Upper lobe of left lung (tissue), 6 donors: ENCODE measurements around the gene MRPL44. TPM values are rescaled to one million over a fixed set of nuclear protein-coding genes. Genes with fewer than 3 reads are reported as not detected.

ENCODE experiments used
- ATAC-seq, 2 donors: fragments of 200-7000 bp; cut with Tn5 transposase; one replicate each; pipeline ENCODE4 v1.9.1; 2022; ENCODE audit warnings: mild to moderate bottlenecking in 2 of 2, moderate library complexity in 2 of 2; ENCODE audit not compliant: low FRiP score in 2 of 2
- DNase-seq, 2 donors: peaks; one replicate each; pipeline ENCODE4 v3.0.0-alpha.2; 2019 to 2020
- H3K27ac ChIP-seq, 4 donors: fragments of 200-600 bp; sonication (generic); one replicate each; pipeline ENCODE4 v1.5.1; 2016 to 2019
- H3K27me3 ChIP-seq, 4 donors: fragments of 200-600 bp; sonication (generic); one replicate each; pipeline ENCODE4 v1.5.1; 2017 to 2019
- H3K36me3 ChIP-seq, 4 donors: fragments of 200-600 bp; sonication (generic); one replicate each; pipeline ENCODE4 v1.5.1; 2016 to 2019
- H3K4me1 ChIP-seq, 4 donors: fragments of 200-600 bp; sonication (generic); one replicate each; pipeline ENCODE4 v1.5.1; 2018 to 2019
- H3K4me3 ChIP-seq, 4 donors: fragments of 200-600 bp; sonication (generic); one replicate each; pipeline ENCODE4 v1.5.1; 2017 to 2019; ENCODE audit warnings: mild to moderate bottlenecking in 2 of 4, moderate library complexity in 1 of 4
- H3K9me3 ChIP-seq, 4 donors: fragments of 200-600 bp; sonication (generic); one replicate each; pipeline ENCODE4 v1.5.1; 2018 to 2019
- EP300 ChIP-seq, 4 donors: sonication (generic); formaldehyde crosslinking; IDR thresholded peaks; one replicate each; pipeline ENCODE4 v1.5.1; 2017; ENCODE audit warnings: antibody characterized with exemption in 4 of 4, control low read depth in 2 of 4
- POLR2A ChIP-seq, 4 donors: fragments of 450-650 bp; IDR thresholded peaks; one replicate each; pipeline ENCODE4 v1.5.1; 2016 to 2017; ENCODE audit warnings: antibody characterized with exemption in 4 of 4, mild to moderate bottlenecking in 2 of 4
- POLR2AphosphoS5 ChIP-seq, 2 donors: sonication (generic); formaldehyde crosslinking; IDR thresholded peaks; one replicate each; pipeline ENCODE4 v1.5.1; 2017; ENCODE audit warnings: antibody characterized with exemption in 2 of 2
- WGBS, 2 donors: methylation state at CpG; one replicate each; pipeline ENCODE4 v1.1.5; 2017 to 2018; 5-methylcytosine and 5-hydroxymethylcytosine counted together
- total RNA-seq, 6 donors: library from RNA; depleted of rRNA in 4 of 6; stranded (reverse); fragments of >200 nt in 4 of 6; gene quantifications; one replicate each; pipeline versions ENCODE4 v1.1.0 to v1.2.1, GENCODE V29; 2016 to 2021
- TF ChIP-seq, protein P1 (sequence below), 6 experiments: fragments of 450-650 bp in 4 of 6; fragments of 200-600 bp in 2 of 6; sonication (generic) in 2 of 6; IDR thresholded peaks; one replicate each; pipeline ENCODE4 v1.5.1; 2016 to 2019; ENCODE audit warnings: antibody characterized with exemption in 6 of 6
- donor health status: DM: no; HTN: no; CAD: no; lungs with moderate emphysema.
- donor health status: DM: no; HTN: yes; CAD: no; lungs with severe emphysema.

Gene MRPL44
- total RNA-seq, 6 donors from 2014 or later, result 7.9 to 24.4 (median 22.5) TPM

- H3K27me3 ChIP-seq, result no peaks in the 10 kb centered on the region
- WGBS, 2 donors, result 77 to 80% methylated on average over 6 to 7 of the region's 7 CpGs
- no peak overlapping the region for H3K4me3 ChIP-seq
- H3K27ac ChIP-seq, result no peak overlapping the region
- H3K36me3 ChIP-seq, result no peaks in the 10 kb centered on the region
- H3K9me3 ChIP-seq, result no peaks in the 10 kb centered on the region
- no peak for DNase-seq
- TF ChIP-seq POLR2AphosphoS5 (IDR thresholded peaks at IDR 0.05) (no peak), EP300 (IDR thresholded peaks at IDR 0.05) (no peak), POLR2A (IDR thresholded peaks at IDR 0.05) (no peak)
- TF ChIP-seq, protein P1, sequence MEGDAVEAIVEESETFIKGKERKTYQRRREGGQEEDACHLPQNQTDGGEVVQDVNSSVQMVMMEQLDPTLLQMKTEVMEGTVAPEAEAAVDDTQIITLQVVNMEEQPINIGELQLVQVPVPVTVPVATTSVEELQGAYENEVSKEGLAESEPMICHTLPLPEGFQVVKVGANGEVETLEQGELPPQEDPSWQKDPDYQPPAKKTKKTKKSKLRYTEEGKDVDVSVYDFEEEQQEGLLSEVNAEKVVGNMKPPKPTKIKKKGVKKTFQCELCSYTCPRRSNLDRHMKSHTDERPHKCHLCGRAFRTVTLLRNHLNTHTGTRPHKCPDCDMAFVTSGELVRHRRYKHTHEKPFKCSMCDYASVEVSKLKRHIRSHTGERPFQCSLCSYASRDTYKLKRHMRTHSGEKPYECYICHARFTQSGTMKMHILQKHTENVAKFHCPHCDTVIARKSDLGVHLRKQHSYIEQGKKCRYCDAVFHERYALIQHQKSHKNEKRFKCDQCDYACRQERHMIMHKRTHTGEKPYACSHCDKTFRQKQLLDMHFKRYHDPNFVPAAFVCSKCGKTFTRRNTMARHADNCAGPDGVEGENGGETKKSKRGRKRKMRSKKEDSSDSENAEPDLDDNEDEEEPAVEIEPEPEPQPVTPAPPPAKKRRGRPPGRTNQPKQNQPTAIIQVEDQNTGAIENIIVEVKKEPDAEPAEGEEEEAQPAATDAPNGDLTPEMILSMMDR (IDR thresholded peaks at IDR 0.05), result no peak
- H3K4me1 ChIP-seq, result peaks cover 26 to 49% (median 40%) of the 10 kb centered on the region in 4 donors
- peak in 1 of 2 donors; percentile 53 for ATAC-seq
Observed at GRCh38 chr2:223928113-223929006, 28.9 kb upstream of the MRPL44 start.

GRCh38 chr2:223929571-223930102, 27.6 kb upstream of the MRPL44 start:
- Histone ChIP-seq H3K27me3 (no peaks in the 10 kb centered on the region), H3K27ac (peak overlapping the region in 1 of 4 donors; percentile 57), H3K36me3 (no peaks in the 10 kb centered on the region), H3K4me1 (peaks cover 28 to 56% (median 46%) of the 10 kb centered on the region in 4 donors), H3K9me3 (no peaks in the 10 kb centered on the region), H3K4me3 (no peak overlapping the region)
- no peak for DNase-seq
- 27 to 28% methylated on average over 4 of the region's 4 CpGs for WGBS, 2 donors
- no peak for ATAC-seq
- TF ChIP-seq, protein P1 (IDR thresholded peaks at IDR 0.05), result no peak
- TF ChIP-seq EP300 (IDR thresholded peaks at IDR 0.05) (no peak), POLR2AphosphoS5 (IDR thresholded peaks at IDR 0.05) (no peak), POLR2A (IDR thresholded peaks at IDR 0.05) (no peak)

- TF ChIP-seq POLR2AphosphoS5 (IDR thresholded peaks at IDR 0.05) (no peak), POLR2A (IDR thresholded peaks at IDR 0.05) (peak in 1 of 4 donors; percentile 21), EP300 (IDR thresholded peaks at IDR 0.05) (no peak)
- TF ChIP-seq, protein P1 (IDR thresholded peaks at IDR 0.05), result no peak
- peak overlapping the region in 2 of 4 donors; percentile 45 to 57 for H3K27ac ChIP-seq
- 66 to 74% methylated on average over 21 to 23 of the region's 23 CpGs for WGBS, 2 donors
- no peaks in the 10 kb centered on the region for H3K27me3 ChIP-seq
- peak; percentile 72 to 73 for ATAC-seq
- H3K4me3 ChIP-seq, result no peak overlapping the region
- H3K9me3 ChIP-seq, result no peaks in the 10 kb centered on the region
- H3K4me1 ChIP-seq, result peaks cover 30 to 63% (median 51%) of the 10 kb centered on the region in 4 donors
- peak; percentile 40 to 72 for DNase-seq
- no peaks in the 10 kb centered on the region for H3K36me3 ChIP-seq
Observed at GRCh38 chr2:223930103-223930976, 26.9 kb upstream of the MRPL44 start.

DNA sequence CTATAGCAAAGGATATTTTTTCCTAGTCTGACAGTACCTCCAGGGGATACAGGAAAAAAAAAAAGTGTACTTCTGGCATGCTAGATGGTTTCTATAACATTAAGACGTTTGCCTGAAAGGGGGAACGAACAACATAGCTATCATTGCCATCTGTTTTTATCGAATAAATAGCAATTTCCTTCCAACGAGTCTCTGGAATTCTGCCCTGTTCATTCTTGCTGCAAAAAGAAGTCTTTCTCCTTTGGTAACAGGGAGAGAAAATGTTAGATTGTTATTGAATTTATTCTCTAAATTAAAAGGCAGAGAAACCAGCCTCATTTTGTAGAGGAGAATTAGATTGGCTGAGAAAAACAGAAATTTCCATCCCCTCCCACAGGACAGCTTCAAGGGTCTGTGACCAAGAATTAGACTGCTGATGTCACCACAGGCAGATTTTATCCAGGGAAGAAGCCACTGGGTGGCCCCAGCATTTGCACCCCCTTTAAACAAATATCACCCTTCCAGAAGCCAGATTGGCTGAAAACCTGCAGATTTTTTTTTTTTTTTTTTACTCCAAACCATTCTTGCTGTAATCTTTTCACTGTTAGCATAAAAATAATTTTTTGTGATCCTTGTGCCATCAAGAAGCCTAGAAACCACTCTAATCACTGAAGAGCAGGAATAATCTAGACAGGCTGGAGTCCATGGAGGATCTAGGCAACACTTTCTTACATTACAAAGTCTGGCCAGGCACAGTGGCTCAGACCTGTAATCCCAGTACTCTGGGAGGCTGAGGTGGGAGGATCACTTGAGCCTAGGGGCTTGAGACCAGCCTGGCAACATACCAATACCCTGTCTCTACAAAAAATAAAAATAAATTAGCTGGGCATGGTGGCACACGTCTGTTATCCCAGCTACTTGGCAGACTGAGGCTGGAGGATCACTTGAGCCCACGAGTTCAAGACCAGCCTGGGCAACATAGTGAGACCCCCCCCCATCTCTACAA, 24.2 kb upstream of the MRPL44 start:
- H3K4me1 ChIP-seq, result peaks cover 49 to 89% (median 70%) of the 10 kb centered on the region in 4 donors
- no peaks in the 10 kb centered on the region for H3K27me3 ChIP-seq
- H3K4me3 ChIP-seq, result no peak overlapping the region
- H3K9me3 ChIP-seq, result no peaks in the 10 kb centered on the region
- H3K27ac ChIP-seq, result no peak overlapping the region
- H3K36me3 ChIP-seq, result no peaks in the 10 kb centered on the region
- ATAC-seq (no peak), DNase-seq (no peak)
- WGBS, 2 donors, result 54 to 55% methylated on average over 6 of the region's 6 CpGs
- no peak for TF ChIP-seq POLR2AphosphoS5 (IDR thresholded peaks at IDR 0.05)
- TF ChIP-seq, protein P1 (IDR thresholded peaks at IDR 0.05), result no peak
- no peak for TF ChIP-seq EP300 (IDR thresholded peaks at IDR 0.05)
- no peak for TF ChIP-seq POLR2A (IDR thresholded peaks at IDR 0.05)
